NCI-H345 treated with DMSO at 0.1 percent for 48 hours (cell line): Measurements from ENCODE around the gene BLID.
A peak's percentile ranks its signal among the peaks of the same experiment; 100 is the strongest.

Experiments
- DNase-seq: peaks from one replicate; lab custom pipeline; 2025; ENCODE audit not compliant: unreplicated experiment; lab: John Stamatoyannopoulos, UW

BLID gene

DNA sequence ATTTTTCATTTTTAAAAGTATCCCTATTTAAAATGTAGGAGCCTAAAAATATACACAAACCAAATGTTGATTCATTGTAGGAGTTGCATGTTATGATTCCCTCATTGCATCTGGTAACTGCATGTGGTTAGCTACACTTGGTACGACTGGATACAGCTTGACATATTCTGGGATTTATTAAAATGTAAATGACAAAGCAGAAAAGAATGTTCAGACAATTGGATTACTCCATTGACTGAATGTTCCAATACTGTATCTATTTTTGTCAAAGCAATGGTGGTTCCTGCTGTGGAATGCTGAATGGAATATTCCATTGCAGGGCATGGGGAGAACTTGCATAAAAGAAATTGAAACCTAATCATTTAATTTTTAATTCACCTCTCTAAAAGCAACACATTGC, 30.8 kb downstream of the BLID start:
- DNase-seq, result no peak

DNA sequence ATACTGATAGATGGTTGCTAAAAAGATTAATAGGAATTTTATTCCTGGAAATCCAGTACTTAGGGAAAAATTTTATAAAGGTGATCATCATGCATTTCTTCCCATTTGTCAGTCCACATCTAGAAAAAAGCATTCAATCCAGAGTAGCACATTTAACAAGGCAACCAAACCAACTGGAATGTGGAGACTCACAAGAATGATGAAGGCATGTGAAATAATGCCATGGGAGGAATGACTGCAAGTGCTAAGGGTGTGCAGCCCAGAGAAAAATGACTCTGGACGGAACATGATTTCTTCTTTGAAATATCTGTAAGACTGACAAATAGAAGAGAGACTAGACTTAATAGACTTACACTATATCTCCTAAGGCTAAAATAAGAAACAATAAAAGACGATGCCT, 33.8 kb downstream of the BLID start:
- no peak for DNase-seq

DNA sequence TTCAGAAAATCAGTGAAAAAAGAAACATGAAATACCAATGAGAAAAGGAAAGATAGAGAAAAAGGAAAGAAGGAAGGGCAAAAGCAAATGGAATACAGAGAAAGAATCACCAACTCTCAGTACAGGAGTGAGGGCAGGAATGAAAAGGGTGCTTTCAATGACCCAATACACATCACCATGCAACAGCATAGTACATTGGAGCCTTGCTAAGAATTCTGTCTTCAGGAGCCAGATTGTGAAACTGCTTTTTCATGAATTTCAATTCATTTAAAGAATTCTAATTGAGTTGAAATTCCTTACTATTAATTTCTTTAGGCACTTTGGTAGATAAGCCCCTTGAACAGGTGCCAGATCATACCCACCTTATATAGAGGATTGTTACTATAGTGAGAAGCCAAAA, 34.9 kb downstream of the BLID start:
- DNase-seq, result no peak

DNA sequence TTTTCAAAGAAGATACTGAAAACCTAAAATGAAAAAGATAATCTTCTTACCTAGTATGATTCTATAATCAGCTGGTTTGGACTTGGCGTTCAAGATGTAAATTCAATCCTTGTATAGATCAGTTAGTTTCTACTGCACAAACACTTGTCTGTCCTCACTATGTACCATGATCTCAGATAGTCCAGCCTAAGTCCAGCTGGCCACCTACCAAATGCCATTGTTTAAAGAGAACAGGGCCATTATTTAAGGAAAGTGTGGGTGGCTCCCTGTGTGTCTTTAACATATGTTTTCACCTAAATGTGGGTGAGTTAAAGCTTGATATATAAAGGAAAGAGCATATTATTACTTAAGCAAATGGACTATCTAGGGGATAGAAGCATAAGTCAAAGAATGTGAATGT, 38.6 kb downstream of the BLID start:
- no peak for DNase-seq

DNA sequence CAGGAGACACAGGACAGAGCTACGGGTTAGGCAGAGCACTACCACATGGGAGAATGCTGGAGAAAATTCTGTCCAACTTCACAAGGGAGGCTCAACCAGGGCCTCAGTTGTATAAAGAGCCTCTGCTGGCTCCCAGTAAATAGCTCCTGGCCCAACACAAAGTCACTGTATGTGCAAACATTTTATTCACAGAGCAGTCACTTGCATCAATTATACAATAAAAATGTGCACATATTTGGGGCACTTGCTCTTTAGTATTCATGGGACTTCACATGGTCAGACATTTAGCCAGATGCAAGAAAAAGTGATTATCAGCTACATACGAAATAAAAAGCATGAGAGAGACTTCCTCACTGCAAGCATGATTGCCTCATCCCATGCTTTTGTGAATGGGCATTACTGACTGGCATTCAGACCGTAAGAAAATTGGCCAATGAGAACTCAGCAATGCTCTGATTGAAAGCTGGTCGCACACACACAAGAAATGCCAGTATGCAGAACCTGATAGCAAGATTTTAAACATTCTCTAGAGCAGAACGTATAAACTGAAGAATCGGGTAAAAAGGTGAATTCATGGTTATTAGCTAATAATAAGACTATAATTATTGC, 39.4 kb downstream of the BLID start:
- no peak for DNase-seq

DNA sequence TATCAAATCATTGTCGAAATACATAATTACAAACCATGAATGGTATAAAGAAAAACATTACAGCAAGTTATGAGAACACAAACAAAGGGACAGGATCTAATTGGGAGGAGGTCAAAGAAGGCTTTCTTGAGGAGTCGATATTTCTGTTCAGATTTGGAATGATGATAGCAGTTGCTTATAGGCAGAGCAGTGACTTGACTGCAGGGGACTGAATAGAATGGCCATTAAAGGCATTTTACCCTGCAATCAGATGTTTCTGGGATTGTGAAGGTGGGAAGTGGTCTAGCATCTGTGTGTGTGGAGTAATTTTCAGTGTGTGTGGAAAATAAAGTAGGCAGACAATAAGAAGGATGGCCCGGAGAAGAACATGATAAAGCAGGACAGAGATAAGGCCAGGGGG, 41.0 kb downstream of the BLID start:
- DNase-seq, result no peak

DNA sequence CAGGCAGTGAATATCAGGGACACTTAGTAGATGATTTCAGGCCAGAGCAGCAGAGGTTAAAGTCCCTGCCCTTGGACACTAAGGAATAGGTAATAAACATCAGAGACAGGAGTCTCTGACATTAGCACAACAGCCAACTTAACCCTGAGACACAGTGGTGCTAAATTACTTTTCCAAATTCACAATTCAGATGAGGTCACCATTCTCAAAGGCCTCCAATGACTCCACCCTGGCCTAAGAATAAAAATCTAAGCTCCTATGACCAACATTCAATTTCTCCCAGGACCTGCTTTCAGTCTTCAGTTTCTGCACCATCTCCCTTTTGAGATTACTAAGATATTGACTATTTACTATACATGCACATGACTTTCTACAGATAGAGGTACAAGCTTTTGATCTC, 42.0 kb downstream of the BLID start:
- DNase-seq, result no peak

DNA sequence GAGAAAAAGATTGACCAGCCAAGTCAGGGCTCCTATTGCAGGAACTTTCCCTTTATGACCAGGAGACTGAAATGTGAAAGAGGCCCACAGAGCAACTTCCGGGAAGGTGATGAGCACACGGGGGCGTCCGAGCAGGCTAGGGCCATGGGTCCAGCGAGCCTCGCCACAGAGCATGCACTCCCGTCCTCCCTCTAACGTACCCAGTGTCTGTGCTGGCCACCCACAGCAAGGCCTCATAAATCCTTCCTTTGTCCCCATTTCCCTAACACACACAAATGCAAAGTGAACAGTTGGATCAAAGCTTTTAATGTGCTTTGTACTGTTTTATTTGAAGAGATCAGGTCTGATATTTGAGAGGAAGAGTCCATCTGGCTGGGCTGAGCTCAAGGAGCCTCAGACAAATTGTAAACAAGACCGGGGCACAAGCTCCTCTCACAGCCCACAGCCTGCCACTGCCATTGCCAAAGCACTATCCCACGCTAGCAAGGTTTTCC, 44.3 kb downstream of the BLID start:
- DNase-seq, result no peak

DNA sequence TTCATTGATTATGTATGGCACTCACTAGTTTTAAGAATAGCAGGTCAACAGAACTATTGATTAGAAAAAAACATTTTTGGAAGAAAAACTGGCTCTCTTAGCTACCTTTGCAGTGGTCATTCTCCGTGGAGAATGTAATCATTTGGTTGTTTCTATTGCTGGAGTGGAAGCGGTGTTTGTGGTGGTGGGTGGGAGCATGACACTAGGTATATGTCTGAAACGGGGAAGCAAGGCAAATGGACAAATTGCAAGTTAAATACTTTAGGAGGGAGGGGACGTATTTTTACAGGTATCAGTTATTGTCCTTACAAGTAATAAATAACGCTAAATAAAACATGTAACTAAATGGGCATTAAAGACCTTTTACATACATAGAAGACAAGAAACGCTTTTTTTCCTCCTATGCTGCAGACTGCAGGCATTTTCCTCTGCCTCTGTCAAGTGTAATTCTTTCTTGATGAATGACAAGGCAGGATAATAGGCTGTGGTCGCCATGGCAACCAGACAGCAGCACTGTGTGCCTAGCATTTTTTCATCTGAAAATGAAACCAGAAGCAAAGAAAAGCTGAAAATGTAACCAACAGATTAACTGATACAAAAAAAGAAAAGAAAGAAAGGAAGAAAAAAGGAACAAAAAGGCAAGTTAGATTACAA, 46.2 kb downstream of the BLID start:
- peak; percentile 6 for DNase-seq

DNA sequence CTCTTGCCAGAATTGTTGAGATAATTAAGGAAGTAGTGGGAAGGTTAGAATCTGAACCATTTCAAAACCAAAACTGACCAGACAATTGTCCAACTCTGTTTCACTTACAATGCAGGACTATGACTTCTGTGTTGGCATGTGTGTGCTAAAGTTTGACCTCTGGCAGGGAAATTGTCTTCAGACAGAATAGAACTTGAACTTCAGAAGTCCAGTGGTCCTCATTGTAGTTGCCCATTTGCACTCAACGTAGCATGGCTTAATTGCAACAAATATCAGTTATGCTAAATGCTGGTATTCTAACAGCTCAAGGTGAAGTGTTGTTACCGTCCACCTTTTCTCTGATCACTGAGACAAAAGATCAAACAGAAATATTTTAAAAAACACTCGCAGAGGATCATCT, 47.2 kb downstream of the BLID start:
- DNase-seq, result no peak

DNA sequence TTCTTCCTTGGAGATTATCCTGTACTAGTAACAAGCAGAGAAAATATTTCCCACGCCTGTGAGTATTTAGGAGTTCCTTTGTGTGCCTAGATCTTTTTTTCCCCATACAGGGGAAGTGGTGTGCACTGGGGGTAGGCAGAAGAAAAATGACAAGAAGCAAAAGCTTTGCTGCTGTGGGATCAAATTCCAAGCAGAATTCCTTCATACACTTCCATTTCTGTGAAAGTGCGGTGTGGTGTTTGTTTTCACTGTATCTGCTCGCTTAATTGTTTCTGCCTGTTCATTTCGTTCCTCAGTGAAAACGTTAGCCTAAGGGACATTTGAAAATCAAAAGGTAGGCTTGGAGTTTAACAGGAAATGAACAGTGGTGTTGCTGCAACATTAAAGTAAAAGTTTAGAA, 47.9 kb downstream of the BLID start:
- DNase-seq, result no peak
